GM12878 (cell line): ENCODE measurements around the gene CAMK2N2. TPM values are rescaled to one million over a fixed set of nuclear protein-coding genes. Genes with fewer than 3 reads are reported as not detected.
A peak's percentile ranks its signal among the peaks of the same experiment; 100 is the strongest.

ENCODE experiments used
- ATAC-seq: fragments of 200-7000 bp; cut with Tn5 transposase; 3 replicates; pipeline ENCODE4 v1.9.1; 2020; ENCODE audit warnings: mild to moderate bottlenecking, moderate library complexity
- BruUV-seq: library from RNA; stranded (reverse); fragments of 400-500 nt; replicated peaks from 2 replicates; lab custom pipeline; 2021; lab: Mats Ljungman, UMichigan
- CTCF ChIA-PET: fragments of 300-600 bp; sonication (Branson Sonifier 250); formaldehyde crosslinking; extraction: SDS; loops from one replicate; lab custom pipeline; 2021; ENCODE audit warnings: inconsistent platforms; lab: Yijun Ruan, JAX
- POLR2A ChIA-PET: fragments of 350-600 bp; formaldehyde crosslinking; extraction: SDS; loops from one replicate; lab custom pipeline; 2021; ENCODE audit warnings: inconsistent platforms; lab: Charles Lee
- RAD21 ChIA-PET: fragments of 300-600 bp; sonication (Branson Sonifier 250); formaldehyde crosslinking; loops from one replicate; lab custom pipeline; 2023; ENCODE audit warnings: antibody characterized with exemption; ENCODE audit not compliant: unreplicated experiment; lab: Charles Lee
- SMC1A ChIA-PET: fragments of 300-600 bp; sonication (Branson Sonifier 250); formaldehyde crosslinking; loops from one replicate; lab custom pipeline; 2023; ENCODE audit not compliant: unreplicated experiment, uncharacterized antibody; lab: Charles Lee
- DNase-seq: peaks from one replicate; pipeline ENCODE4 v3.0.0-alpha.2; 2011; ENCODE audit warnings: low read depth, low spot score
- FAIRE-seq: peaks from 3 replicates; lab custom pipeline; 2011; peaks lifted over from hg19 to GRCh38; lab: Jason Lieb, UNC
- H2AFZ ChIP-seq: 2 replicates; pipeline ENCODE4 v1.6.0; 2011; ENCODE audit warnings: low read depth, low read length, control low read depth; ENCODE audit not compliant: control insufficient read depth
- H3K27ac ChIP-seq: 2 replicates; pipeline ENCODE4 v1.5.1; 2011; ENCODE audit warnings: control low read depth; ENCODE audit not compliant: control insufficient read depth, insufficient read depth
- H3K27me3 ChIP-seq, 2 experiments: replicated peaks in 1 of 2; 2 replicates each; pipeline versions ENCODE4 v1.6.0 to v1.6.1; 2011; ENCODE audit warnings: low read length in 1 of 2; ENCODE audit not compliant: control insufficient read depth in 2 of 2, insufficient read depth in 2 of 2
- H3K36me3 ChIP-seq, 2 experiments: 2 replicates each; pipeline ENCODE4 v1.5.1; 2011; ENCODE audit warnings: low read length in 1 of 2; ENCODE audit not compliant: control insufficient read depth in 2 of 2, insufficient read depth in 2 of 2
- H3K4me1 ChIP-seq: 2 replicates; pipeline ENCODE4 v1.6.1; 2011; ENCODE audit warnings: mild to moderate bottlenecking, low read length, moderate library complexity, mixed read lengths; ENCODE audit not compliant: control insufficient read depth, insufficient read depth
- H3K4me2 ChIP-seq: 2 replicates; pipeline ENCODE4 v1.6.0; 2011; ENCODE audit warnings: control low read depth; ENCODE audit not compliant: control insufficient read depth, insufficient read depth
- H3K4me3 ChIP-seq: fragments of 200-600 bp; sonication (generic); 2 replicates; pipeline ENCODE4 v1.5.1; 2016
- H3K79me2 ChIP-seq: 2 replicates; pipeline ENCODE4 v1.6.0; 2011; ENCODE audit warnings: low read length; ENCODE audit not compliant: control insufficient read depth, insufficient read depth
- H3K9ac ChIP-seq: 2 replicates; pipeline ENCODE4 v1.8.0; 2011; ENCODE audit warnings: low read length, control low read depth, mixed read lengths; ENCODE audit not compliant: control insufficient read depth, insufficient read depth
- H3K9me3 ChIP-seq: replicated peaks from 3 replicates; pipeline ENCODE4 v1.5.1; 2011; ENCODE audit warnings: mild to moderate bottlenecking, low read length; ENCODE audit not compliant: control insufficient read depth, insufficient read depth
- H4K20me1 ChIP-seq: 2 replicates; pipeline ENCODE4 v1.6.0; 2011; ENCODE audit not compliant: control insufficient read depth, insufficient read depth
- ETV6 ChIP-seq, 2 experiments: fragments of 450-650 bp in 1 of 2; IDR thresholded peaks in 1 of 2; conservative IDR thresholded peaks in 1 of 2; 2 replicates each; pipeline ENCODE4 v1.6.1; 2014; ENCODE audit warnings: antibody characterized with exemption in 1 of 2, borderline replicate concordance in 1 of 2, low read depth in 1 of 2, mild to moderate bottlenecking in 1 of 2, moderate library complexity in 1 of 2
- HDAC2 ChIP-seq: fragments of 200-600 bp; sonication (generic); IDR thresholded peaks from 2 replicates; pipeline ENCODE4 v1.6.1; 2017
- IRF4 ChIP-seq: IDR thresholded peaks from 2 replicates; pipeline ENCODE4 v1.6.1; 2011; ENCODE audit warnings: low read depth, low read length
- JUNB ChIP-seq: IDR thresholded peaks from 2 replicates; pipeline ENCODE4 v1.6.1; 2016; ENCODE audit warnings: antibody characterized with exemption, mild to moderate bottlenecking
- MTA3 ChIP-seq: IDR thresholded peaks from 2 replicates; pipeline ENCODE4 v1.6.1; 2012; ENCODE audit warnings: low read length, inconsistent platforms, borderline replicate concordance
- NFXL1 ChIP-seq: fragments of 450-650 bp; IDR thresholded peaks from 2 replicates; pipeline ENCODE4 v1.6.1; 2017; ENCODE audit warnings: antibody characterized with exemption, mild to moderate bottlenecking, borderline replicate concordance
- POLR2A ChIP-seq: IDR thresholded peaks from 2 replicates; pipeline ENCODE4 v1.6.1; 2011; ENCODE audit warnings: low read depth, mild to moderate bottlenecking, low read length
- RB1 ChIP-seq: fragments of 450-650 bp; formaldehyde crosslinking; IDR thresholded peaks from 2 replicates; pipeline ENCODE4 v1.6.1; 2017; ENCODE audit warnings: mild to moderate bottlenecking, borderline replicate concordance
- RELA ChIP-seq: fragments of 450-650 bp; IDR thresholded peaks from 2 replicates; pipeline ENCODE4 v1.8.0; 2014; ENCODE audit warnings: borderline replicate concordance; ENCODE audit not compliant: partially characterized antibody
- SMAD1 ChIP-seq: fragments of 450-650 bp; IDR thresholded peaks from 2 replicates; pipeline ENCODE4 v1.6.1; 2018; ENCODE audit warnings: mild to moderate bottlenecking, low read depth; ENCODE audit not compliant: partially characterized antibody
- SMC3 ChIP-seq: IDR thresholded peaks from 2 replicates; pipeline ENCODE4 v1.6.1; 2011; ENCODE audit warnings: low read length, improper control_type of control experiment, borderline replicate concordance
- TCF7 ChIP-seq: IDR thresholded peaks from 2 replicates; pipeline ENCODE4 v1.6.1; 2014; ENCODE audit warnings: antibody characterized with exemption, borderline replicate concordance
- YY1 ChIP-seq: IDR thresholded peaks from 2 replicates; pipeline ENCODE4 v1.6.1; 2011; ENCODE audit warnings: low read depth, mild to moderate bottlenecking, low read length
- ZNF217 ChIP-seq: fragments of 450-650 bp; IDR thresholded peaks from 2 replicates; pipeline ENCODE4 v1.6.1; 2017; ENCODE audit warnings: antibody characterized with exemption, mild to moderate bottlenecking
- WGBS: methylation state at CpG from one replicate; pipeline ENCODE4 v1.1.6; 2016; ENCODE audit warnings: low lambda C conversion rate; ENCODE audit not compliant: insufficient replicate concordance, insufficient coverage; ENCODE audit errors: missing lambda C conversion rate; 5-methylcytosine and 5-hydroxymethylcytosine counted together
- in situ Hi-C: fragments of 300-500 bp; cut with MboI; formaldehyde crosslinking; loops from 9 replicates; pipeline ENCODE4 v1.14.3; 2018; ENCODE audit warnings: mixed read lengths
- intact Hi-C: fragments of 100-400 bp; cut with micrococcal nuclease; formaldehyde crosslinking; loops from one replicate; pipeline ENCODE4 v1.14.2; 2022; ENCODE audit not compliant: unreplicated experiment
- polyA plus RNA-seq, 11 experiments: library from polyadenylated mRNA; depleted of rRNA in 4 of 11; unstranded in 6 of 11; stranded (reverse) in 5 of 11; fragments of >200 nt; fragmentation: Nextera tagmentation in 4 of 11; fragmentation: Illumina TruSeq in 1 of 11; extraction: Ambion mirVana in 4 of 11; extraction: Trizol in 1 of 11; gene quantifications; 1 replicate in 1 of 11; 2 replicates in 10 of 11; pipeline versions ENCODE4 v1.2.1 to v1.2.3, GENCODE V29; 2011 to 2016; ENCODE audit warnings: inconsistent platforms in 2 of 11, missing spikeins in 2 of 11, low read depth in 1 of 11
- total RNA-seq, 4 experiments: library from RNA; depleted of rRNA in 3 of 4; stranded (reverse); fragments of >200 nt in 3 of 4; fragmentation: Illumina TruSeq in 1 of 4; extraction: Trizol in 1 of 4; gene quantifications; 2 replicates each; pipeline versions ENCODE4 v1.2.1 to v1.2.3, GENCODE V29; 2013 to 2021
- TF ChIP-seq, protein P1 (sequence below): fragments of 450-650 bp; IDR thresholded peaks from 2 replicates; pipeline ENCODE4 v1.6.1; 2017; ENCODE audit warnings: borderline replicate concordance
- TF ChIP-seq, protein P2 (sequence below): IDR thresholded peaks from 2 replicates; pipeline ENCODE4 v1.6.1; 2011; ENCODE audit warnings: low read depth, mild to moderate bottlenecking, low read length, moderate library complexity, borderline replicate concordance; ENCODE audit errors: extremely low read depth
- TF ChIP-seq, protein P3 (sequence below): fragments of 450-650 bp; IDR thresholded peaks from 2 replicates; pipeline ENCODE4 v1.6.1; 2014; ENCODE audit warnings: mild to moderate bottlenecking
- TF ChIP-seq, protein P4 (sequence below): IDR thresholded peaks from 2 replicates; pipeline ENCODE4 v1.6.1; 2011; ENCODE audit warnings: low read depth, low read length, improper control_type of control experiment, borderline replicate concordance
- TF ChIP-seq, protein P5 (sequence below), 3 experiments: IDR thresholded peaks in 2 of 3; conservative IDR thresholded peaks in 1 of 3; 2 replicates each; pipeline ENCODE4 v1.5.1; 2011; ENCODE audit warnings: low read depth in 3 of 3, low read length in 3 of 3, mild to moderate bottlenecking in 3 of 3, control low read depth in 2 of 3, moderate library complexity in 2 of 3, inconsistent platforms in 1 of 3, mixed read lengths in 1 of 3; ENCODE audit not compliant: control insufficient read depth in 2 of 3, insufficient read depth in 1 of 3; ENCODE audit errors: extremely low read depth in 1 of 3

The CAMK2N2 gene
- total and polyA plus RNA-seq, 10 of the 15 experiments (the other 5 are each of a cell fraction or from before 2014, with no cell fraction given) = 0.06 to 1.4 (median 0.45) TPM; not detected in 1

DNA sequence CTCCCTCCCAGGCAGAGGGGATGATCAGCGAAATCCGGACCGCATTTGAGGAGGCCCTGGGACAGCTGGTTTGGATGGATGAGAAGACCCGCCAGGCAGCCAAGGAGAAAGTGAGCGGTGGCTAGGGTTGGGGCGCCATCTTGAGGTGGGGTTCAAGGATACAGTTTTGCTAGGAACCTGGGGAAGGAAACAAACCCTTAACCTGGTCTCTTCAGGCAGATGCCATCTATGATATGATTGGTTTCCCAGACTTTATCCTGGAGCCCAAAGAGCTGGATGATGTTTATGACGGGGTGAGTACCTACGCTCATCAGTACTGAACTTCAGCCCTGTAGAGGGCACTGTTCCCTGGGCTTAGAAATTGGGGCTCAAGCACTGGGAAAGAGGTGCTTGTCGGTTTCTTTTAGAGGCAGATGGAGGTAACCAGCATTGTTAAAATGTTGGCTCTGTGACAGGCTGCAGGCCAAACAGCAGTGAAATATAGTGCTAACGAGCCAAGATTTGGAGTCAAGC lies 28.1 kb upstream of the CAMK2N2 start:
- CTCF ChIA-PET = interaction anchor here (0.6 to 1.9 kb wide), 8 partner anchors 18 to 394 kb away, joined by 3 to 12 read pairs (median 4); no protein-coding TSS in a partner anchor
- RAD21 ChIA-PET = interaction anchor here (0.8 to 1.2 kb wide), 3 partner anchors 37 to 394 kb away, joined by 3 to 6 read pairs (median 3); no protein-coding TSS in a partner anchor
- FAIRE-seq (peak; percentile 62), DNase-seq (no peak), ATAC-seq (peak; percentile 88)
- SMC1A ChIA-PET = interaction anchor here (0.6 to 1.7 kb wide), 4 partner anchors 102 to 394 kb away, joined by 3 to 9 read pairs (median 3); no protein-coding TSS in a partner anchor
- Histone ChIP-seq H3K9me3 (no peaks in the 10 kb centered on the region), H3K79me2 (no peaks in the 10 kb centered on the region), H3K36me3 (no peaks in the 10 kb centered on the region), H3K4me2 (no peak overlapping the region), H3K4me3 (no peak overlapping the region), H3K4me1 (no peaks in the 10 kb centered on the region), H4K20me1 (no peaks in the 10 kb centered on the region), H3K27me3 (no peaks in the 10 kb centered on the region; a peak in 1 of 4 replicates), H2AFZ (no peak overlapping the region), H3K27ac (no peak overlapping the region), H3K9ac (no peak overlapping the region)
- POLR2A ChIA-PET = no interaction called here
- in situ Hi-C loops (loop anchor here (5.0 kb wide), 1 partner anchor 397 kb away; no protein-coding TSS in a partner anchor), intact Hi-C loops (loop anchor here (1.0 to 2.0 kb wide), 2 partner anchors 63 to 394 kb away; no protein-coding TSS in a partner anchor)
- whole genome bisulfite sequencing = 13% methylated on average over 10 of the region's 10 CpGs
- no TSS peak for BruUV-seq
- TF ChIP-seq HDAC2 (no peak), IRF4 (no peak), JUNB (no peak), SMC3 (peak; percentile 61; the same call in 1 of the 2 replicates), POLR2A (no peak), ZNF217 (no peak), NFXL1 (no peak), RB1 (0 out of 2 replicates have a peak, but pooled peaks have one; percentile 20), RELA (peak; percentile 19), YY1 (peak; percentile 41; the same call in 1 of the 2 replicates), MTA3 (no peak), ETV6 (conservative IDR thresholded peaks at IDR 0.05 in 1 of 2, IDR thresholded peaks at IDR 0.05 in 1 of 2; ENCODE audit: borderline replicate concordance in 1 of 2, low read depth in 1 of 2) (no peak), SMAD1 (no peak), TCF7 (no peak)
- TF ChIP-seq, protein P1, sequence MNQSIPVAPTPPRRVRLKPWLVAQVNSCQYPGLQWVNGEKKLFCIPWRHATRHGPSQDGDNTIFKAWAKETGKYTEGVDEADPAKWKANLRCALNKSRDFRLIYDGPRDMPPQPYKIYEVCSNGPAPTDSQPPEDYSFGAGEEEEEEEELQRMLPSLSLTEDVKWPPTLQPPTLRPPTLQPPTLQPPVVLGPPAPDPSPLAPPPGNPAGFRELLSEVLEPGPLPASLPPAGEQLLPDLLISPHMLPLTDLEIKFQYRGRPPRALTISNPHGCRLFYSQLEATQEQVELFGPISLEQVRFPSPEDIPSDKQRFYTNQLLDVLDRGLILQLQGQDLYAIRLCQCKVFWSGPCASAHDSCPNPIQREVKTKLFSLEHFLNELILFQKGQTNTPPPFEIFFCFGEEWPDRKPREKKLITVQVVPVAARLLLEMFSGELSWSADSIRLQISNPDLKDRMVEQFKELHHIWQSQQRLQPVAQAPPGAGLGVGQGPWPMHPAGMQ = no peak
- TF ChIP-seq, protein P2, sequence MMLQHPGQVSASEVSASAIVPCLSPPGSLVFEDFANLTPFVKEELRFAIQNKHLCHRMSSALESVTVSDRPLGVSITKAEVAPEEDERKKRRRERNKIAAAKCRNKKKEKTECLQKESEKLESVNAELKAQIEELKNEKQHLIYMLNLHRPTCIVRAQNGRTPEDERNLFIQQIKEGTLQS = no peak
- TF ChIP-seq, protein P3, sequence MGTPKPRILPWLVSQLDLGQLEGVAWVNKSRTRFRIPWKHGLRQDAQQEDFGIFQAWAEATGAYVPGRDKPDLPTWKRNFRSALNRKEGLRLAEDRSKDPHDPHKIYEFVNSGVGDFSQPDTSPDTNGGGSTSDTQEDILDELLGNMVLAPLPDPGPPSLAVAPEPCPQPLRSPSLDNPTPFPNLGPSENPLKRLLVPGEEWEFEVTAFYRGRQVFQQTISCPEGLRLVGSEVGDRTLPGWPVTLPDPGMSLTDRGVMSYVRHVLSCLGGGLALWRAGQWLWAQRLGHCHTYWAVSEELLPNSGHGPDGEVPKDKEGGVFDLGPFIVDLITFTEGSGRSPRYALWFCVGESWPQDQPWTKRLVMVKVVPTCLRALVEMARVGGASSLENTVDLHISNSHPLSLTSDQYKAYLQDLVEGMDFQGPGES = no peak
- TF ChIP-seq, protein P4, sequence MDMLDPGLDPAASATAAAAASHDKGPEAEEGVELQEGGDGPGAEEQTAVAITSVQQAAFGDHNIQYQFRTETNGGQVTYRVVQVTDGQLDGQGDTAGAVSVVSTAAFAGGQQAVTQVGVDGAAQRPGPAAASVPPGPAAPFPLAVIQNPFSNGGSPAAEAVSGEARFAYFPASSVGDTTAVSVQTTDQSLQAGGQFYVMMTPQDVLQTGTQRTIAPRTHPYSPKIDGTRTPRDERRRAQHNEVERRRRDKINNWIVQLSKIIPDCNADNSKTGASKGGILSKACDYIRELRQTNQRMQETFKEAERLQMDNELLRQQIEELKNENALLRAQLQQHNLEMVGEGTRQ = no peak
- TF ChIP-seq, protein P5, sequence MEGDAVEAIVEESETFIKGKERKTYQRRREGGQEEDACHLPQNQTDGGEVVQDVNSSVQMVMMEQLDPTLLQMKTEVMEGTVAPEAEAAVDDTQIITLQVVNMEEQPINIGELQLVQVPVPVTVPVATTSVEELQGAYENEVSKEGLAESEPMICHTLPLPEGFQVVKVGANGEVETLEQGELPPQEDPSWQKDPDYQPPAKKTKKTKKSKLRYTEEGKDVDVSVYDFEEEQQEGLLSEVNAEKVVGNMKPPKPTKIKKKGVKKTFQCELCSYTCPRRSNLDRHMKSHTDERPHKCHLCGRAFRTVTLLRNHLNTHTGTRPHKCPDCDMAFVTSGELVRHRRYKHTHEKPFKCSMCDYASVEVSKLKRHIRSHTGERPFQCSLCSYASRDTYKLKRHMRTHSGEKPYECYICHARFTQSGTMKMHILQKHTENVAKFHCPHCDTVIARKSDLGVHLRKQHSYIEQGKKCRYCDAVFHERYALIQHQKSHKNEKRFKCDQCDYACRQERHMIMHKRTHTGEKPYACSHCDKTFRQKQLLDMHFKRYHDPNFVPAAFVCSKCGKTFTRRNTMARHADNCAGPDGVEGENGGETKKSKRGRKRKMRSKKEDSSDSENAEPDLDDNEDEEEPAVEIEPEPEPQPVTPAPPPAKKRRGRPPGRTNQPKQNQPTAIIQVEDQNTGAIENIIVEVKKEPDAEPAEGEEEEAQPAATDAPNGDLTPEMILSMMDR (IDR thresholded peaks at IDR 0.05 in 2 of 3, conservative IDR thresholded peaks at IDR 0.05 in 1 of 3; ENCODE audit: control insufficient read depth in 2 of 3, extremely low read depth in 1 of 3, insufficient read depth in 1 of 3, low read depth in 3 of 3, low read length in 3 of 3) = peak; percentile 63 to 68 (median 68)
